ENCODE results near the gene PAX5.

PAX5 gene

DNA sequence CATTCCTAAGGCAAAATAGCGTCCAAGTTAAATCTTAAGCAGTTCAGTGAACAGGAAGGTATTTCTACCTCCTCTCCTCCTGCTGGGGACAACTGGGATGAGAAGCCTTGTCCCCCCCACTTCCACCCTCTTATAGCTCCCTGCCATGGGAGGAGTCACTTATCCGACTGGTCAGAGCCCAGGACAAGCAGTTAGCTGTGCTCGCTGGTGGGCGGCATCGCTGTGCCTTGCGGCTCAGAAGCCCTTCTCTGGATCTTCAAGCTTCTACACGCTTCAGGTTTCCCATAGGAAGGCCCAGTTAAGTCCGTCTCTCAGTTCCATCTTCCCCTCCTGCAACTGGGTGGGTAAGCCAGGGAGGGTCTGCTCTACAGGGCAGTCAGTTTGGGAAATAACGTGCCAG, 77.2 kb downstream of the PAX5 start:
- no peak for DNase-seq

DNA sequence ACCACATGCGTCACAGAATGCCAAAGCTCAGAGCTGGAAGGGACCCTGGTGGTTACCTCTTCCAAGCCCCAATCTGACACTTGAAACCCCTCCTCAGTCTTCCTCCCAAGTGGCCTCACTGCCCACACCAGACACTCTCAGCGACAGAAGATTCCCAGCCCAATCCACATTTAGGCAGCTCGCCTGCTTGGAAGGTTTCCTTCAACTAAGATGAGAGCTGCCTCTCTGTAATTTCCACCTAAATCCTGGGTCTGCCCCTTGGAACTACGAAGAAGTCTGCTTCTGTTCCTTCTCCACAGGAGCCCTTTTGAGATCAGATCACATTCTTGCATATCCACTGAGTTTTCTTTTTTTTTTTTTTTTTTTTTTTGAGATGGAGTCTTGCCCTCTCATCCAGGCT, 83.7 kb downstream of the PAX5 start:
- no peak for DNase-seq

DNA sequence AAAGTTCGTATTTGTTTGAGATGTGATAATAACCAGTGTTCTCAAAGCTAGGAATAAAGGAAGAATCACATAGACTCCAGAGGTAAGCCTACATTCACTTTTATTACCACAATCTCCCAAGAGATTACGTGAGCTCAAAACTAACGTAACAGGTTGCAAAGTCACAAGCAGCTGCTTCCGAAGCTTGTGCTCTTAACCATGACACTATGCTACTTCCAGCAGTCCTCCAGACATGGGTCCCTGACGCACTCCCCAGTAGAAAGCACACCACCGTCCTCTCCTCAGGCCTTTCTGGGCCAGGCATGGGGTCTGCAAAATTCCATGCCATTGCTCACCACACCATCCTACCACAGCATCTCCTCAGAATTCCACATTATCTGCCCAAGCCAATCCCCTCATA, 84.6 kb downstream of the PAX5 start:
- no peak for DNase-seq

GRCh38 chr9:36948051-36948450, 86.0 kb downstream of the PAX5 start:
- no peak for DNase-seq

DNA sequence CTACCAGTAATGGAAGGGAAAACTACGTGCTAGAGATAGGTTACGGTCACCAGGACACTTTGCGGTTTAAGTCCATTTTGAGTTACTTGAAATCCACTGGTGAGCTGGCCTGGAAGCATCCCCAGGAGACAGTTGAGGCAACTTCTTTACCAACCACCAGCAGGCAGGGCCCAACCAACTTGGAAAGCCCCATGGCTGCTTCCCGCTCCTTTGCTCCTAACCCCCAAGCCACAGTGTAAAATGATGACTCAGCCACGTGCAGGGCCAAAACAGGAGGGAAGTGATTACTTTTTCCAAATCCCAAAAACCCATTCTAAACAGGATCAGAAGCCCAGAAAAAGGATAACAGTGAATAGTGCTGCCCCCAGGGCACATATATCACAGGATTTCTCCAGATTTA, 87.4 kb downstream of the PAX5 start:
- DNase-seq = no peak

DNA sequence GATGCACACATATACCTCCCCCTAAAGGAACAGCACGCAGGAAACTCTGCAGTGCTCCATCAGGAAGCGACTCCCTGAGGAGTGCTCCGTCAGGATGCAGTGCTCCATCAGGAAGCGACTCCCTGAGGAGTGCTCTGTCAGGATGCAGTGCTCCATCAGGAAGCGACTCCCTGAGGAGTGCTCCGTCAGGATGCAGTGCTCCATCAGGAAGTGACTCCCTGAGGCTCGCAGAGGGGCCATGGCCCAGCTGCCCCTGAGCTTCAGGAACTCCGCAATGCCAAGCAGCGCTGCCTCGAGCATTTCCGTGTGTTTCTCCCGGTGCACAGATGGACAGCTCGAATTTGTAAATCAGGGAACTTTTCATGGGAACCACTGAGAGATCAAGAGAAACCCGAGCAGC, 88.1 kb downstream of the PAX5 start:
- no peak for DNase-seq

- no peak for DNase-seq
Measured at GRCh38 chr9:36942891-36943290, 91.2 kb downstream of the PAX5 start.

DNA sequence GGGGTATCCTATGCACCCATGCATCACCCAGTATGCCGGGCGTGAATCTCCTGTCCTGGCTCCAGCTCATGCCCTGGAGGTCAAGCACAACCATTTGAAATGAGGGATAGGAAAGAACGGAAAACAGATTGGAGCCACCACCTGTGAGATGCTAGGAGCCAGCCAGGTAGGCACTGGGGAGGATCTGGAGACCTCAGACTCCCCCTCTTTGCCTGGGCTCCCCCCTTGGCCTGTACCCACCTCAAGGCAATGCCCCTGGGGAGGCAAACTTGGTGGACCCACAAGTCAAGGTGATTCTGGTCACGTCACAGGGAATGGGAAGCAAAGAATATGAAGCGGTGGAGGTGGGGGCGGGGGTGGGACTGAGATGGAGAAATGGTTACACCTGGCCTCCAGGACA, 92.6 kb downstream of the PAX5 start:
- no peak for DNase-seq

DNA sequence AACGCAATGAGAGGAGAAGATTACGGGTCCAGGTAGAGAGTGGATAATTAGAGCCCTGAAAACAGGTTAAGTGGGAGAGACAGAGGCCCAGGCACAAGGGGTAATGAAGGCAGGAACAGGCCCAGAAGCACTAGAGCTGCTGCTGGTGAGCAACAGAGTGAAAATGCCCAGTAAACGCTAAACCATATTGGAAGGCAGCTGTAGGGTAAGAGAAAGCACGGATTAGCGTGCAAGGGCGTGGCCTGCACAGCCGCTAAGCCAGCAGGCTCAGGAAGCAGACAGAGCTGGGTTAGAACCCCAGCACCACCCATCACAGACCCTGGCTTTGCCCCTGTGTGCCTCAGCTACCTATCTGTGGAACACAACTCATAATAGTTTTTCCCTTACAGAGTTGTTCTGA, 93.2 kb downstream of the PAX5 start:
- no peak for DNase-seq

- no peak for DNase-seq
Measured at GRCh38 chr9:36940500-36940853, 93.6 kb downstream of the PAX5 start.

DNA sequence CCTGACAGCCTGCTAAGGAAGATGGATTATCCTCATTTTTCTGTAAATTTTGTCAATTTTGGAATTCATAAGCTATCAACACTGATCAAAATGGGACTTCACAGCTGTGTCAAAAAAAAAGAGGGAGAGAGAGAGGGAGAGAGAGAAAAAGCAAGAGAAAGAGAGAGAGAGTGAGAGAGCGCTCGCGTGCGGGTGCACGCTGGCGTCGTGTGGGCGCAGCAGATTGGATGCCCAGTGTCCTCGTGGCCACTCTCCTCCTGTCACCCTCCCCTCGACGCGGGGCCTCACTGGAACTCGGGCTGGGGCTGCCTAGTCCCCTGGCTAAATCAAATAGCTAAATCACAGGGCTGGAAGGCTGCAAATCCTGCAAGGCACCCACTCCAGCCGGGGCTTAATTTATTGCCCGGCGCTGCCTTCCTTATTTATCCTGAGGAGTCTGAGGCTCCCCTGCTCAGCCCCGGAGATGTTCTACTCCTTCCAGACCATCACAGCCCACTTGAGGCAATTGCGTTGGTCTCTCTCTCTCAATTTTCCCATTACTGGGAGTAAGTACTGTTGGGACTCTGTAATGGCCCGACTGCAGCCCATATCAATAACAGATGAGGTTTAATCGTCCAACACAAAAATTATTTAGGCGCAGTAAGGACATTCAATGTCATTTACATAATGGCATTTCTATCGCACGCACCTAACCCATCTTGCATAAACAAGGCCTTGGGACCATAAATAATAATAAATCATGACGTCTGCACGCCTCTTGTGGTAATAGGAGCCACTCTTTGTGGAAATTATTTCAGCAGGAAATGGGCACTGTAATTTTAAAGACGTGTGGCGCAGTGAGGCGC, 94.2 kb downstream of the PAX5 start:
- DNase-seq = no peak

GRCh38 chr9:36939214-36939613, 94.9 kb downstream of the PAX5 start:
- DNase-seq = no peak

DNA sequence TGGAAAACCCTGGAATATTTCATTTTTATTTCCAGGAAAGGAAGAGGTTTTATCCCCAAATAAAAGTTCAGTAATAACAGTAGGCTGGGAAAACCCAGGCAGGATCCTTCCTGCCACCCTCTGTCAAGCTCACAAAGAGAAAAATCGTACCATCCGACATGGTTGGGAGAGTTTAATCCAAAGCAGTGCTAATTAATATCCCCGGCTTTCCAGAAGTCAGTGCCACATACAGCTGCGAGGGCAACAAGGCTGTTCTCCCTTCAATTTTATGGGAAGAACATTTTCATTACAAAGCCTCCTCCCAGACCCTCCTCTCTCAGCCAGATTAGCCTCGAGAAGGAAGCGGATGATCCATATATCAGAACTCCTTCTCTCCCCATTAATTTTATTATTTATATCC, 95.5 kb downstream of the PAX5 start:
- no peak for DNase-seq

DNA sequence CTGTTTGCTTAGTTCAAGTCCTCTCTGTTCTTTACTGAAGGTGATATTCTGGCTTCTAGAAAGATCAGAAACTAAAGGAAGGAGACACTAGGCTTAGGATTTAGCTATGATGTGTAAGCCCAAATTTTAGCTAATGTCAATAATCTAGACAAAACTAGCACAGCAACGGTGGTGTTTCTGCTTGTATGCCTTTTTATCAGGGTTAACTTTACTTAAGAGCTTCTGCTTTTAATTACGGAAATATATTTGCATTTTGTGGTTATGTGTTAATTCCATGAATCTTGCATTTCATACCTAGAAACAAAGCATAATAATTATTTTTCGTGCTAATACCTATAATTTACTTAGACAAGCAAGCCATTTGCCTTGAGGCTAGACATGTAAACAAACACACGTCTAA, 96.1 kb downstream of the PAX5 start:
- DNase-seq = no peak

- DNase-seq = no peak
Measured at GRCh38 chr9:36937346-36937745, 96.7 kb downstream of the PAX5 start.

- DNase-seq = no peak
Measured at GRCh38 chr9:36936498-36936831, 97.6 kb downstream of the PAX5 start.

- DNase-seq = no peak
Measured at GRCh38 chr9:36935768-36936497, 98.1 kb downstream of the PAX5 start.

DNA sequence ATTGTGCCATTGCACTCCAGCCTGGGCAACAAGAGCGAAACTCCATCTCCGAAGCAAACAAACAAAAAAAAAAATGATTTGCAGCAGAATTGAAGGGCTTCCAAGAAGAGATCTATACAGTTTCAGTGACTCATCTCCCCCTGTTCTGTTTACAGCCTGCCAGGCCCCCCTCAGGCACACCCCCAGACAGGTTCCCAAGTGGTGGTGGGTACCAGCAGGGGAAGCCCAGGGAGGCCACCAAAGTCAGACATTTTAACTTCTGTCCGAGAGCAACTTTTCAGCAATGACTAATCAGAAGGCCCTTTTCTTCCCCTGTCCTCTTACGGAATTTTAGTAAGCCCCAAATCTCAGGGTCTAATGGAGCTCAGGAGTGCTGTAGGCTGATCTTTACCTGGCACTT, 98.7 kb downstream of the PAX5 start:
- DNase-seq = no peak

GRCh38 chr9:36934478-36935065, 99.5 kb downstream of the PAX5 start:
- DNase-seq = peak; percentile 32

GRCh38 chr9:36933676-36934215, 100.3 kb downstream of the PAX5 start:
- DNase-seq = no peak

DNA sequence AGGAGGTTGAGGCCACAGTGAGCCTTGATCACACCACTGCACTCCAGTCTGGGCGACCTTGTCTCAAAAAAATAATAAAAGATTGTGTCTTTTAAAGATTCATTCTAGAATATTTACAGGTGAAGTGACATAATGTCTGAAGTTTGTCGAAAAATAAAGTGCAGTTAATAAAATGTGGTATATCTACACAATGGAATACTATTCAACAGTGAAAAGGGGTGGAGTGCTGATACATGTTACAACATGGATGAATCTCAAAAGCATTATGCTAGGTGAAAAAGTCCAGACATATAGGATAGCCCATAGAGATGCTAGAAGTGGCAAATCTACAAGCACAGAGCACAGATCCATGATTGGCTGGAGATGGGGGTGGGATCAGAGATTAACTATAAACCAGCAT, 101.9 kb downstream of the PAX5 start:
- DNase-seq = no peak

- DNase-seq = no peak
Measured at GRCh38 chr9:36930941-36931340, 103.1 kb downstream of the PAX5 start.

DNA sequence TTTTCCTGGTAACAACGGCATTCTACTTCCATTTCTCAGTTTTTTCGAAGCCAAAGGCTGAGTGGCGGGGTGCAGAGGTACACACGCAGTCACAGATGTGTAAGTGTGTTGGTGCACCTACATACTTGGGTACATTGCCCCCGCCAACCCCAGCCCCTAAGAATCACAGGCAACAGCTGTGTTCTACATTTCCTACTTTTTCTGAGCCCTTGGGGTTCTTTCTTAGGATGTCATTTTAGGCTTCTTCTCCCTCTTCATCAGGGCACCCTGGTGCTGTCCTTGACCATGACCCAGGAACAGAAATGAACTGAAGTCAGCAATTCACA, 104.8 kb downstream of the PAX5 start:
- DNase-seq = no peak

DNA sequence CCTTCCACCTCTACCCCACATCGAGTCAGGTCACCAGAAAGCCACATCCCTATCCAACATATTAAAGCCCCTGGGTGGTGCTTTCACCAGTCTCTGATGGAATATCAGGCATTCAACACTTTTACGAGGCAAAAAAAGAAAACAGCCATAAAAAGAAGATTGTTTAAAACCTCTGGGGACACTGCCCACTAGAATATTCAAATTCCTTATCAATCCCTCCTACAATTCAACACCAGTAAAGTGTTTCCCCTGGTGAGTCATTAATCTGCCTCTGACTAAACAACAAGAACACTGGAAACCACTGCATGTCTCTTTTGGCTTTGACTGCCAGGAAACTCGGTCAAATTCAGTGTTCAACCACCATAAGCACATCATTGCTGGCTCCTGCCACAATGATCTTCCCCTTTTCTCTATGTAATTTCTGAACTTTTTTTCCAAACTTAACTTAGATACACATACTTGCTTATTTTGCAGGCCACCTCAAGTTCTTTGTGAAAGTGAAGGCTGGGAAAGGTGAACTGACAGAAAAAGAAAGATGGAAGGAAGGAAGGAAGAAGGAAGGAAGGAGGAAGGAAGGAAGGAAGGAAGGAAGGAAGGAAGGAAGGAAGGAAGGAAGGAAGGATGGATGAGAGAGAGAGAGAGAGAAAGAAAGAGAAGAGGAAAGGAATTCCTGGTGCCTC, 105.3 kb downstream of the PAX5 start:
- no peak for DNase-seq
